SU-DHL-6 (cell line): ENCODE results near the gene HNRNPD.

Source experiments
- H2AFZ ChIP-seq: fragments of 200-600 bp; sonication (generic); 2 replicates; pipeline ENCODE4 v1.6.1; 2014; ENCODE audit warnings: low read depth, mild to moderate bottlenecking, moderate library complexity, mixed read lengths, antibody characterized with exemption, low read length; ENCODE audit not compliant: severe bottlenecking
- H3F3A ChIP-seq: fragments of 200-600 bp; shearing (Covaris generic); 2 replicates; pipeline ENCODE4 v1.6.0; 2016; ENCODE audit warnings: antibody characterized with exemption, mild to moderate bottlenecking; ENCODE audit not compliant: insufficient read depth
- H3K27ac ChIP-seq: fragments of 200-600 bp; sonication (generic); 2 replicates; pipeline ENCODE4 v1.5.1; 2016; ENCODE audit warnings: low read depth, mild to moderate bottlenecking, low read length, moderate library complexity, mixed read lengths
- H3K27me3 ChIP-seq: fragments of 200-600 bp; sonication (generic), shearing (Covaris generic); 2 replicates; pipeline ENCODE4 v1.6.0; 2014; ENCODE audit warnings: mild to moderate bottlenecking, low read length
- H3K36me3 ChIP-seq: fragments of 200-600 bp; sonication (generic); 2 replicates; pipeline ENCODE4 v1.6.1; 2014; ENCODE audit warnings: mild to moderate bottlenecking, low read length, mixed read lengths
- H3K4me2 ChIP-seq: fragments of 300-600, 200-600 bp; shearing (Covaris generic), sonication (generic); 2 replicates; pipeline ENCODE4 v1.6.0; 2014; ENCODE audit warnings: low read length, low read depth, mild to moderate bottlenecking; ENCODE audit not compliant: poor library complexity, severe bottlenecking
- H3K4me3 ChIP-seq: fragments of 200-600 bp; sonication (generic); 2 replicates; pipeline ENCODE4 v1.5.1; 2014; ENCODE audit warnings: antibody characterized with exemption, low read length, mild to moderate bottlenecking, mixed read lengths; ENCODE audit not compliant: insufficient read depth, poor library complexity, severe bottlenecking
- H3K79me2 ChIP-seq: fragments of 200-600 bp; sonication (generic); 2 replicates; pipeline ENCODE4 v1.6.1; 2014; ENCODE audit warnings: mild to moderate bottlenecking, low read length, moderate library complexity; ENCODE audit not compliant: insufficient read depth
- H3K9ac ChIP-seq: fragments of 200-600 bp; sonication (generic); 2 replicates; pipeline ENCODE4 v1.7.0; 2014; ENCODE audit warnings: mild to moderate bottlenecking, low read length
- H3K9me2 ChIP-seq: fragments of 200-600 bp; sonication (generic); replicated peaks from 2 replicates; pipeline ENCODE4 v1.6.1; 2014; ENCODE audit warnings: low read length; ENCODE audit not compliant: insufficient read depth
- H3K9me3 ChIP-seq: fragments of 200-600 bp; sonication (generic); 2 replicates; pipeline ENCODE4 v1.6.1; 2014; ENCODE audit warnings: low read length, mixed read lengths; ENCODE audit not compliant: insufficient read depth
- H4K20me1 ChIP-seq: fragments of 200-600 bp; sonication (generic); 2 replicates; pipeline ENCODE4 v1.6.1; 2014; ENCODE audit warnings: low read depth, mild to moderate bottlenecking, antibody characterized with exemption, low read length, moderate library complexity, mixed read lengths
- CTCF ChIP-seq: fragments of 200-600 bp; sonication (generic); IDR thresholded peaks from one replicate; pipeline ENCODE4 v1.5.1; 2017; ENCODE audit warnings: antibody characterized with exemption, mild to moderate bottlenecking, low read length, moderate library complexity; ENCODE audit not compliant: insufficient read depth, poor library complexity, severe bottlenecking
- EZH2phosphoT487 ChIP-seq: fragments of 200-600 bp; sonication (generic), shearing (Covaris generic); conservative IDR thresholded peaks from 2 replicates; pipeline ENCODE4 v1.6.1; 2018; ENCODE audit warnings: mild to moderate bottlenecking, antibody characterized with exemption, low read length, moderate library complexity, mixed read lengths

Gene HNRNPD

GRCh38 chr4:82402196-82402775, 28.5 kb upstream of the HNRNPD start:
- Histone ChIP-seq H3K27me3 (no peaks in the 10 kb centered on the region), H3K4me3 (no peak overlapping the region), H3K36me3 (no peaks in the 10 kb centered on the region), H4K20me1 (no peaks in the 10 kb centered on the region), H3K9me2 (no peaks in the 10 kb centered on the region), H3K9me3 (no peaks in the 10 kb centered on the region), H3K9ac (no peak overlapping the region), H3K27ac (no peak overlapping the region), H3K4me2 (no peak overlapping the region), H3K79me2 (no peaks in the 10 kb centered on the region), H2AFZ (no peak overlapping the region), H3F3A (no peaks in the 10 kb centered on the region)
- no peak for TF ChIP-seq EZH2phosphoT487
- TF ChIP-seq CTCF: no peak

GRCh38 chr4:82401600-82401999, 27.8 kb upstream of the HNRNPD start:
- H3K27me3 ChIP-seq: no peaks in the 10 kb centered on the region
- H4K20me1 ChIP-seq: no peaks in the 10 kb centered on the region
- no peak overlapping the region for H3K9ac ChIP-seq
- no peak overlapping the region for H2AFZ ChIP-seq
- no peak overlapping the region for H3K4me2 ChIP-seq
- H3K79me2 ChIP-seq: no peaks in the 10 kb centered on the region
- TF ChIP-seq CTCF (no peak), EZH2phosphoT487 (no peak)
- no peaks in the 10 kb centered on the region for H3F3A ChIP-seq
- no peak overlapping the region for H3K4me3 ChIP-seq
- H3K27ac ChIP-seq: no peak overlapping the region
- no peaks in the 10 kb centered on the region for H3K36me3 ChIP-seq
- H3K9me3 ChIP-seq: no peaks in the 10 kb centered on the region
- no peaks in the 10 kb centered on the region for H3K9me2 ChIP-seq

- H3K9me3 ChIP-seq: no peaks in the 10 kb centered on the region
- TF ChIP-seq CTCF (no peak), EZH2phosphoT487 (no peak)
- no peaks in the 10 kb centered on the region for H3F3A ChIP-seq
- no peaks in the 10 kb centered on the region for H3K79me2 ChIP-seq
- no peaks in the 10 kb centered on the region for H3K36me3 ChIP-seq
- H3K27me3 ChIP-seq: no peaks in the 10 kb centered on the region
- no peak overlapping the region for H3K4me2 ChIP-seq
- H3K9me2 ChIP-seq: no peaks in the 10 kb centered on the region
- no peak overlapping the region for H3K4me3 ChIP-seq
- H3K27ac ChIP-seq: no peak overlapping the region
- H2AFZ ChIP-seq: no peak overlapping the region
- H3K9ac ChIP-seq: no peak overlapping the region
- H4K20me1 ChIP-seq: no peaks in the 10 kb centered on the region
These were observed 24.5 kb upstream of the HNRNPD start for GRCh38 chr4:82398263-82398662.
